ENCODE results near the gene TEAD4. TPM values are rescaled to one million over a fixed set of nuclear protein-coding genes. Genes with fewer than 3 reads are reported as not detected.

Gene TEAD4
- 120 TPM for total RNA-seq (ENCODE audit: unreplicated experiment)
- long read RNA-seq, transcript TEAD4-202 (13 exons, 1,690 nt) = major isoform, 29 of 62 reads
- long read RNA-seq, partial matches to known transcripts = 20 of 62 reads
- long read RNA-seq, other reads (novel, unspliced or antisense) = 12 of 62 reads

DNA sequence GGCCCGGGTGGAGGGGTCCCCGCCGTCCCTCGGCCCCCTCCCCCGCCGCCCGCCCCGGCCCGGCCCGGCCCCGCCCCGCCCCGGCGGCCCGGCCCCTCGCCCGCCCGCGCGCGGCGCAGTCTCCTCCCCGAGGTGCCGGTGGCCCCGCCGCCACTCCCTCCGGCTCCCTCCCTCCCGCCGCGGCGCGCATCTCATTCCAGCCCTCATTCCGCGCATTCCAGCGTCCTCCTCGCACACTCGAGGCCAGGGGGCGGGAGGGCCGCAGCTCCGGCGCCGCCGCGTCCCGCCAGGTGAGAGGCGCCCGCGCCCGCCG is at the start of gene TEAD4:
TSS of gene TEAD4 (plus strand) at position 206 of the 313 bp plus-strand sequence.
- H3K4me3 Mint-ChIP-seq (ENCODE audit: unreplicated experiment) = peak within 1 kb of the TSS; percentile 97
- no peaks in the 10 kb centered on the region for H3K9me3 Mint-ChIP-seq (ENCODE audit: unreplicated experiment)
- peak within 1 kb of the TSS; percentile 94 for H3K27ac Mint-ChIP-seq (ENCODE audit: unreplicated experiment)
- peaks cover 10% of the 10 kb centered on the region for H3K36me3 Mint-ChIP-seq (ENCODE audit: low read depth, unreplicated experiment)
- peaks cover 15% of the 10 kb centered on the region for H3K27me3 Mint-ChIP-seq (ENCODE audit: unreplicated experiment)
- no peak for TF ChIP-seq CTCF (IDR thresholded peaks at IDR 0.05; ENCODE audit: unreplicated experiment)
- peak; percentile 84 for DNase-seq (ENCODE audit: low spot score)
- H3K4me1 Mint-ChIP-seq (ENCODE audit: unreplicated experiment) = peaks cover 55% of the 10 kb centered on the region

DNA sequence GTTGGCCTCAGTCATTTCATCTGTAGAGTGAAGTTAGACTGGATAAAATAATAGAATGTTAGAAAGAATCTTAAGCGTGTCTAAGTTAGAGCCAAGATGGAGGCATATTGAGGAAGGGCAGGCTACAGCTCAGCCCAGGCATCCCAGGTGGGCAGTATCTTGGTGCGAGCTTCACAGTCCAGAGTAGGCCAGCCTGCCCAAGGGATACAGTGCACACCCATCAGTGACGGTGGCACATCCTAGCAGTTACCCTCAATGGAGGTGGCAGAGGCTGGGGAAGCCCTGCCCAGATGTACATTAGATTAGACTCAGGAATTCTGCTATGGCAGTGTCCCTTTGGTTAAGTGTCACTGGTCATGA is 47.0 kb upstream of the TEAD4 start:
- Mint-ChIP-seq H3K36me3 (ENCODE audit: low read depth, unreplicated experiment) (peaks cover 27% of the 10 kb centered on the region), H3K9me3 (ENCODE audit: unreplicated experiment) (no peaks in the 10 kb centered on the region), H3K27me3 (ENCODE audit: unreplicated experiment) (peaks cover 3% of the 10 kb centered on the region), H3K4me3 (ENCODE audit: unreplicated experiment) (peak overlapping the region; percentile 7), H3K27ac (ENCODE audit: unreplicated experiment) (no peak overlapping the region), H3K4me1 (ENCODE audit: unreplicated experiment) (peaks cover 4% of the 10 kb centered on the region)
- no peak for DNase-seq (ENCODE audit: low spot score)
- TF ChIP-seq CTCF (IDR thresholded peaks at IDR 0.05; ENCODE audit: unreplicated experiment) = no peak

GRCh38 chr12:2919249-2919648 is 39.9 kb upstream of the TEAD4 start:
- Mint-ChIP-seq H3K4me3 (ENCODE audit: unreplicated experiment) (no peak overlapping the region), H3K27me3 (ENCODE audit: unreplicated experiment) (peaks cover 3% of the 10 kb centered on the region), H3K9me3 (ENCODE audit: unreplicated experiment) (no peaks in the 10 kb centered on the region), H3K27ac (ENCODE audit: unreplicated experiment) (peak overlapping the region; percentile 90), H3K36me3 (ENCODE audit: low read depth, unreplicated experiment) (peaks cover 31% of the 10 kb centered on the region), H3K4me1 (ENCODE audit: unreplicated experiment) (peaks cover 10% of the 10 kb centered on the region)
- DNase-seq (ENCODE audit: low spot score) = no peak
- no peak for TF ChIP-seq CTCF (IDR thresholded peaks at IDR 0.05; ENCODE audit: unreplicated experiment)

DNA sequence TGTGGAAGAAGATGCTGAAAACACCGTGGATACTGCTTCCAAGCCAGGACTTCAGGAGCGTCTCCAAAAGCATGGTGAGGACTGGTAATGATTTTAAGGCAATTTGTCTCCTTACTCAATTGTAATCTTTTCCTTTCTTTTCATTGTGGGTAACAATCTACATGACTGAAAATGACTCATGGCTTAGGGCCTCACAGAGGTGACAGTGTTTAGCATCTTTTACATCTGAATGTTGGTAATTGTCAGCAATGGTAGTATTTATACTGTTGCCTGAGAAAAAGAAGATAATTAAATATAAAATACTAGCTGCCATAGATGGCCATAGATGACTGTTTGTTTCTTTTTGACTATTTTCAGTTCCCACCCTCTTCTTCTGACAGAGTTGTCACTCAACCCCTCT is 36.9 kb upstream of the TEAD4 start:
- Mint-ChIP-seq H3K9me3 (ENCODE audit: unreplicated experiment) (no peaks in the 10 kb centered on the region), H3K27me3 (ENCODE audit: unreplicated experiment) (peaks cover 1% of the 10 kb centered on the region), H3K36me3 (ENCODE audit: low read depth, unreplicated experiment) (peaks cover 40% of the 10 kb centered on the region), H3K4me3 (ENCODE audit: unreplicated experiment) (peak overlapping the region; percentile 16), H3K27ac (ENCODE audit: unreplicated experiment) (no peak overlapping the region), H3K4me1 (ENCODE audit: unreplicated experiment) (peaks cover 10% of the 10 kb centered on the region)
- DNase-seq (ENCODE audit: low spot score) = no peak
- no peak for TF ChIP-seq CTCF (IDR thresholded peaks at IDR 0.05; ENCODE audit: unreplicated experiment)

DNA sequence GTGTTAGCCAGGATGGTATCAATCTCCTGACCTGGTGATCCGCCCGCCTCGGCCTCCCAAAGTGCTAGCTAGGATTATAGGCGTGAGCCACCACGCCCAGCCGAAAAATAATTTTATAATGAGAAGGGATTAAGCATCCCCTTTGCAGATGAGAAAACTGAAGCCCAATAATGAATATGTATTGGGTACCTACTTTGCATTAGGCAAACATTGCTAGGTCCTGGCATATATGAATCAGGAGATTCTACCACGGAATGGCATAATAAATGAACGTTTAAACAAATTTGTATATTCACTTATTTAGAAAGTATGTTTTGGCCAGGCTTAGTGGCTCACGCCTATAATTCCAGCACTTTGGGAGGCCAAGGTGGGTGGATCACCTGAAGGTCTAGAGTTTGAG is 36.1 kb upstream of the TEAD4 start:
- no peak for TF ChIP-seq CTCF (IDR thresholded peaks at IDR 0.05; ENCODE audit: unreplicated experiment)
- no peak overlapping the region for H3K27ac Mint-ChIP-seq (ENCODE audit: unreplicated experiment)
- H3K4me1 Mint-ChIP-seq (ENCODE audit: unreplicated experiment) = peaks cover 10% of the 10 kb centered on the region
- H3K27me3 Mint-ChIP-seq (ENCODE audit: unreplicated experiment) = peaks cover 1% of the 10 kb centered on the region
- peaks cover 40% of the 10 kb centered on the region for H3K36me3 Mint-ChIP-seq (ENCODE audit: low read depth, unreplicated experiment)
- H3K4me3 Mint-ChIP-seq (ENCODE audit: unreplicated experiment) = no peak overlapping the region
- H3K9me3 Mint-ChIP-seq (ENCODE audit: unreplicated experiment) = no peaks in the 10 kb centered on the region
- DNase-seq (ENCODE audit: low spot score) = no peak
